Ovary (tissue), 9 donors: ENCODE data around the gene PPP6C. TPM values are rescaled to one million over a fixed set of nuclear protein-coding genes. Genes with fewer than 3 reads are reported as not detected.
"Not testable (repeated sequence)": the region's sequence is repeated elsewhere in the genome, so short reads cannot be mapped to it uniquely, and the experiment has no call there.

ENCODE experiments used
- DNase-seq, 5 donors: peaks; one replicate each; pipeline ENCODE4 v3.0.0-alpha.2; 2019 to 2020
- H3K27ac ChIP-seq, 2 donors: fragments of 200-600 bp; one replicate each; pipeline versions ENCODE4 v1.5.1 to v1.8.0; 2019 to 2022
- H3K27me3 ChIP-seq: fragments of 200-600 bp; one replicate; pipeline ENCODE4 v1.8.0; 2022
- H3K36me3 ChIP-seq: fragments of 200-600 bp; sonication (generic); one replicate; pipeline ENCODE4 v1.5.1; 2019
- H3K4me1 ChIP-seq: one replicate; pipeline ENCODE4 v1.8.1; 2013; ENCODE audit warnings: mild to moderate bottlenecking, moderate library complexity; ENCODE audit not compliant: insufficient read depth
- H3K4me3 ChIP-seq: fragments of 200-600 bp; sonication (generic); one replicate; pipeline ENCODE4 v1.5.1; 2017
- H3K9me3 ChIP-seq, 2 donors: fragments of 200-600 bp in 1 of 2; sonication (generic) in 1 of 2; one replicate each; pipeline versions ENCODE4 v1.5.1 to v1.8.1; 2013 to 2019; ENCODE audit warnings: mild to moderate bottlenecking in 1 of 2, moderate library complexity in 1 of 2
- EP300 ChIP-seq: sonication (generic); formaldehyde crosslinking; IDR thresholded peaks from one replicate; pipeline ENCODE4 v1.6.1; 2017; ENCODE audit warnings: antibody characterized with exemption
- POLR2A ChIP-seq: fragments of 450-650 bp; IDR thresholded peaks from one replicate; pipeline ENCODE4 v1.6.1; 2017; ENCODE audit warnings: antibody characterized with exemption, mild to moderate bottlenecking, moderate library complexity
- WGBS, 3 donors: extraction: QIAGEN DNeasy Blood & Tissue Kit in 1 of 3; methylation state at CpG; one replicate each; pipeline versions ENCODE4 v1.1.5 to v1.1.7; 2013 to 2017; 5-methylcytosine and 5-hydroxymethylcytosine counted together
- intact Hi-C, 4 donors: fragments of 100-400 bp; cut with DNase I; formaldehyde crosslinking; loops; one replicate each; pipeline versions ENCODE4 v1.11.0 to v1.15.1; 2022 to 2023
- polyA plus RNA-seq, 2 donors: library from polyadenylated mRNA; stranded (reverse); fragments of 200-250 nt in 1 of 2; fragments of 350-450 nt in 1 of 2; fragmentation: Illumina TruSeq in 1 of 2; extraction: RNeasy Lipid Tissue Mini Kit (QIAGEN cat#74804) in 1 of 2; gene quantifications; one replicate each; pipeline ENCODE4 v1.2.3, GENCODE V29; 2013 to 2014
- total RNA-seq, 7 donors: library from RNA; depleted of rRNA in 2 of 7; stranded (reverse); fragments of >200 nt in 2 of 7; fragmentation: NEBNext Ultra II Directional in 3 of 7; extraction: Animal tissue kit (Norgen Biotek cat#: 25700) in 3 of 7; gene quantifications; one replicate each; pipeline versions ENCODE4 v1.1.0 to v1.2.4, GENCODE V29; 2016 to 2023
- TF ChIP-seq, protein P1 (sequence below), 3 donors: fragments of 450-650 bp in 2 of 3; fragments of 200-600 bp in 1 of 3; IDR thresholded peaks; one replicate each; pipeline versions ENCODE4 v1.5.1 to v1.8.0; 2016 to 2022; ENCODE audit warnings: antibody characterized with exemption in 3 of 3, mild to moderate bottlenecking in 1 of 3
- donor health status: DM: no; HTN: no; CAD: no; lungs with moderate emphysema.
- donor health status: DM: no; HTN: no; CAD: no.
- donor health status: Bipolar disorder and iron deficiency.
- donor health status: DM: yes; HTN: yes; CAD: no.
- donor health status: DM: no; HTN: no; CAD: no.
- donor health status: DM: yes; HTN: yes; CAD: no.

The PPP6C gene
- total and polyA plus RNA-seq, 9 donors = 18.2 to 46.6 (median 34.6) TPM

DNA sequence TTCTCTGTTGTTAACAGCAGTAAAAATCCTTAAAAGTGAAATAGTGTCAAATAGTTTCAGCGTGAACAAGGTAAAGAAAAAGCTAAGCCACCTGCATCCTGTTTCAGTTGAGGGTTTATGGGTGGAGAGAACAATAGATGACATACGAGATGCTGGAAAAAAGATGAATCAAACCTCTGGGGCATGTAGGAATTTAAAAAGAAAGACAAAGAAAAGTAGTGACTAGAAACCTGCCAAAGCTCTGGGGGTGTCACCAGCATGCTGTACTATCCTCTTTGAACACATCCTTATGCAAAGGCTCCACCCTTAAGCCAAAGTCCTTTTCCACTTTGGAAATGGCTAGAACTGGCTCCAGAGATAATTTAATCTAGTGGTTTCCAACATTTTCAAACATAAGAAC, 68.5 kb downstream of the PPP6C start:
- intact Hi-C loops = no loop called here
- H3K27ac ChIP-seq = no peak overlapping the region
- 81 to 87% (median 85%) methylated on average over 2 of the region's 2 CpGs for WGBS, 3 donors

DNA sequence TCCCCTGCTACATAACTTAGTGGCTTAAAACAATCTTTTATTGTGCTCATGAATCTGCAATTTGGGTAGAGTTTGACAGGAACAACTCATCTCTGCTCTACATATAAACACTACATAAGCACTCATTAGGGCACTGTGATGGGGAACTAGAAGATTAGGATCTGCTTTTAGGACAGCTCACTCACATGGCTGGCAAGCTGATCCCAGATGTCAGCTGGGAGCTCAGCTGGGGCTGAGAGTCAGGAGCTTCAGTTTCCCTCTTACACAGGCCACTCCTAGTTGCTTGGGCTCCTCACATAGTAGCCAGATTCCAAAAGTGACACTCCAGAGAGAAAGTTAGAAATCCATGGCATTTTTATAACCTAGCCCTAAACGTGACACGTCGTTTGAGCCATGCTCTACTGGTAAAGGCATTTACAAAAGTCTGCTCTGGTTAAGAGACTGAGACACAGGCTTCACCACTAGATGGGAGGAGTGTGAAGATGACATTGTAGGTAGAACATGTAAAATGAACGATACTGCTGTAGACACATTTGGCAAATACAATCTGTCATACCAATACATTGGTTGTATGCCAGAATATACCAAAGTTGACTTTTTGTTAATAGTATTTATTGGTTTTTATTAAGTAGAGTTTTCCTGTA, 69.8 kb downstream of the PPP6C start:
- no peak for DNase-seq
- TF ChIP-seq, protein P1, sequence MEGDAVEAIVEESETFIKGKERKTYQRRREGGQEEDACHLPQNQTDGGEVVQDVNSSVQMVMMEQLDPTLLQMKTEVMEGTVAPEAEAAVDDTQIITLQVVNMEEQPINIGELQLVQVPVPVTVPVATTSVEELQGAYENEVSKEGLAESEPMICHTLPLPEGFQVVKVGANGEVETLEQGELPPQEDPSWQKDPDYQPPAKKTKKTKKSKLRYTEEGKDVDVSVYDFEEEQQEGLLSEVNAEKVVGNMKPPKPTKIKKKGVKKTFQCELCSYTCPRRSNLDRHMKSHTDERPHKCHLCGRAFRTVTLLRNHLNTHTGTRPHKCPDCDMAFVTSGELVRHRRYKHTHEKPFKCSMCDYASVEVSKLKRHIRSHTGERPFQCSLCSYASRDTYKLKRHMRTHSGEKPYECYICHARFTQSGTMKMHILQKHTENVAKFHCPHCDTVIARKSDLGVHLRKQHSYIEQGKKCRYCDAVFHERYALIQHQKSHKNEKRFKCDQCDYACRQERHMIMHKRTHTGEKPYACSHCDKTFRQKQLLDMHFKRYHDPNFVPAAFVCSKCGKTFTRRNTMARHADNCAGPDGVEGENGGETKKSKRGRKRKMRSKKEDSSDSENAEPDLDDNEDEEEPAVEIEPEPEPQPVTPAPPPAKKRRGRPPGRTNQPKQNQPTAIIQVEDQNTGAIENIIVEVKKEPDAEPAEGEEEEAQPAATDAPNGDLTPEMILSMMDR (IDR thresholded peaks at IDR 0.05) = no peak
- TF ChIP-seq EP300 (no peak), POLR2A (no peak)
- intact Hi-C loops = no loop called here
- Histone ChIP-seq H3K27ac (no peak overlapping the region), H3K27me3 (no peaks in the 10 kb centered on the region), H3K9me3 (no peaks in the 10 kb centered on the region), H3K36me3 (no peaks in the 10 kb centered on the region), H3K4me3 (no peak overlapping the region), H3K4me1 (no peaks in the 10 kb centered on the region)
- 67 to 77% (median 69%) methylated on average over 4 of the region's 4 CpGs for WGBS, 3 donors

More for the DNA sequence above, 68.5 kb downstream of the PPP6C start:
- Histone ChIP-seq H3K4me3 (no peak overlapping the region), H3K27me3 (no peaks in the 10 kb centered on the region), H3K9me3 (no peaks in the 10 kb centered on the region), H3K36me3 (no peaks in the 10 kb centered on the region), H3K4me1 (peaks cover 1% of the 10 kb centered on the region)
- no peak for TF ChIP-seq EP300
- no peak for TF ChIP-seq POLR2A
- TF ChIP-seq, protein P1 (IDR thresholded peaks at IDR 0.05) = no peak
- DNase-seq = no peak

DNA sequence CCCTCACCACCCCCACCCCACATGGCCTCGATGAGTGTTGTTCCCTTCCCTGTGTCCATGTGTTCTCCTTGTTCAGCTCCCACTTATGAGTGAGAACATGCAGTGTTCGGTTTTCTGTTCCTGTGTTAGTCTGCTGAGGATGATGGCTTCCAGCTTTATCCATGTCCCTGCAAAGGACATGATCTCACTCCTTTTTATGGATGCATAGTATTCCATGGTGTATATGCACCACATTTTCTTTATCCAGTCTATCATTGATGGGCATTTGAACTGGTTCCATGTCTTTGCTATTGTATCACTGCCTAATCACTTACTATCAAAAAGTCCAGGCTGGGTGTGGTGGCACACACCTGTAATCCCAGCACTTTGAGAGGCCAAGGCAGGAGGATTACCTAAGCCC, 70.9 kb downstream of the PPP6C start:
- H3K4me3 ChIP-seq, H3K4me1 ChIP-seq, H3K36me3 ChIP-seq, intact Hi-C loops, H3K27ac ChIP-seq, DNase-seq, H3K9me3 ChIP-seq, H3K27me3 ChIP-seq: not testable (repeated sequence)
- 74 to 100% (median 92%) methylated on average over 2 of the region's 2 CpGs for WGBS, 3 donors

DNA sequence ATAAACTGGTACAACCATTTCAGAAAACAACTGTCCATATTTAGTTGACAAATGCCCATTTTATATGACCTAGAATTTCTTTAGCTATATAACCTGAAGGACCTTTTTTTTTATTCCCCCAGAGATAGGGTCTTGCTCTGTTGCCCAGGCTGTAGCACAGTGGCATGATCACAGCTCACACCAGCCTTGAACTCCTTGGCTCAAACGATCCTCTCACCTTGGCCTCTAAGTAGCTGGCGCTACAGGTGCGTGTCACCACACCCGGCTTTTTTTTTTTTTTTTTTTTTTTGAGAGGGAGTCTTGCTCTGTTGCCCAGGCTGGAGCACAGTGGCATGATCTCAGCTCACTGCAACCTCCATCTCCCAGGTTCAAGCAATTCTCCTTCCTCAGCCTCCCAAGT, 75.1 kb downstream of the PPP6C start:
- H3K27ac ChIP-seq, H3K4me3 ChIP-seq, H3K36me3 ChIP-seq, intact Hi-C loops, DNase-seq, H3K9me3 ChIP-seq, H3K4me1 ChIP-seq, H3K27me3 ChIP-seq: not testable (repeated sequence)
- 96 to 99% (median 98%) methylated on average over 4 of the region's 4 CpGs for WGBS, 3 donors

DNA sequence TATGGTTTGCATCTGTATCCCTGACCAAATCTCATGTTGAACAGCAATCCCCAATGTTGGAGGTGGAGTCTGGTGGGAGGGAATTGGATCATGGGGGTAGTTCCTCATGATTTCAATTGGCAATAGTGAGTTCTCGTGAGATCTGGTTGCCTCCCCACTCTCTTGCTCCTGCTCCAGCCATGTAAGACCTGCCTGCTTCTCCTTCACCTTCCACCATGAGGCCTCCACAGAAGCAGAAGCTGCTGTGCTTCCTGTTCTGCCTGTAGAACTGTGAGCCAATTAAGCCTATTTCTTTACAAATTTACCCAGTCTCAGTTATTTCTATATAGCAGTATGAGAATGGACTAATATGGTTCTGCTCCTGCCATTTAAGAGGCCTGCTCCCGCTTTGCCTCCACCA, 79.1 kb downstream of the PPP6C start:
- intact Hi-C loops = no loop called here
- H3K27ac ChIP-seq = no peak overlapping the region
- no peaks in the 10 kb centered on the region for H3K9me3 ChIP-seq
- TF ChIP-seq EP300 = no peak
- TF ChIP-seq, protein P1 (IDR thresholded peaks at IDR 0.05) = no peak
- no peak for TF ChIP-seq POLR2A
- no peak overlapping the region for H3K4me3 ChIP-seq
- no peaks in the 10 kb centered on the region for H3K36me3 ChIP-seq
- no peaks in the 10 kb centered on the region for H3K27me3 ChIP-seq
- H3K4me1 ChIP-seq = peaks cover 2% of the 10 kb centered on the region
- WGBS, 3 donors = 96 to 100% (median 98%) methylated on average over 2 of the region's 2 CpGs
- DNase-seq = no peak

DNA sequence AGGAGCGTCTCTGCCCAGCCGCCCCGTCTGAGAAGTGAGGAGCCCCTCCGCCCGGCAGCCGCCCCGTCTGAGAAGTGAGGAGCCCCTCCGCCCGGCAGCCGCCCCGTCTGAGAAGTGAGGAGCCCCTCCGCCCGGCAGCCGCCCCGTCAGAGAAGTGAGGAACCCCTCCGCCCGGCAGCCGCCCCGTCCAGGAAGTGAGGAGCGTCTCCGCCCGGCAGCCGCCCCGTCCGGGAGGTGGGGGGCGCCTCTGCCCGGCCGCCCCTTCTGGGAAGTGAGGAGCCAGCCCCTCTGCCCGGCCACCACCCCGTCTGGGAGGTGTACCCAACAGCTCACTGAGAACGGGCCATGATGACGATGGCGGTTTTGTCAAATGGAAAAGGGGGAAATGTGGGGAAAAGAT, 81.1 kb downstream of the PPP6C start:
- H3K4me3 ChIP-seq, H3K36me3 ChIP-seq, intact Hi-C loops, H3K9me3 ChIP-seq, H3K4me1 ChIP-seq, H3K27me3 ChIP-seq, H3K27ac ChIP-seq, DNase-seq: not testable (repeated sequence)
- 95 to 97% (median 97%) methylated on average over 27 to 29 of the region's 33 CpGs for WGBS, 3 donors
